GM12878 (cell line): ENCODE data around the gene FOS. TPM values are rescaled to one million over a fixed set of nuclear protein-coding genes. Genes with fewer than 3 reads are reported as not detected.

Experiments
- ATAC-seq: fragments of 200-7000 bp; cut with Tn5 transposase; 3 replicates; pipeline ENCODE4 v1.9.1; 2020; ENCODE audit warnings: mild to moderate bottlenecking, moderate library complexity
- BruUV-seq: library from RNA; stranded (reverse); fragments of 400-500 nt; replicated peaks from 2 replicates; lab custom pipeline; 2021; lab: Mats Ljungman, UMichigan
- CTCF ChIA-PET: fragments of 300-600 bp; sonication (Branson Sonifier 250); formaldehyde crosslinking; extraction: SDS; loops from one replicate; lab custom pipeline; 2021; ENCODE audit warnings: inconsistent platforms; lab: Yijun Ruan, JAX
- POLR2A ChIA-PET: fragments of 350-600 bp; formaldehyde crosslinking; extraction: SDS; loops from one replicate; lab custom pipeline; 2021; ENCODE audit warnings: inconsistent platforms; lab: Charles Lee
- RAD21 ChIA-PET: fragments of 300-600 bp; sonication (Branson Sonifier 250); formaldehyde crosslinking; loops from one replicate; lab custom pipeline; 2023; ENCODE audit warnings: antibody characterized with exemption; ENCODE audit not compliant: unreplicated experiment; lab: Charles Lee
- SMC1A ChIA-PET: fragments of 300-600 bp; sonication (Branson Sonifier 250); formaldehyde crosslinking; loops from one replicate; lab custom pipeline; 2023; ENCODE audit not compliant: unreplicated experiment, uncharacterized antibody; lab: Charles Lee
- DNase-seq: peaks from one replicate; pipeline ENCODE4 v3.0.0-alpha.2; 2011; ENCODE audit warnings: low read depth, low spot score
- FAIRE-seq: peaks from 3 replicates; lab custom pipeline; 2011; peaks lifted over from hg19 to GRCh38; lab: Jason Lieb, UNC
- H2AFZ ChIP-seq: 2 replicates; pipeline ENCODE4 v1.6.0; 2011; ENCODE audit warnings: low read depth, low read length, control low read depth; ENCODE audit not compliant: control insufficient read depth
- H3K27ac ChIP-seq: 2 replicates; pipeline ENCODE4 v1.5.1; 2011; ENCODE audit warnings: control low read depth; ENCODE audit not compliant: control insufficient read depth, insufficient read depth
- H3K27me3 ChIP-seq, 2 experiments: replicated peaks in 1 of 2; 2 replicates each; pipeline versions ENCODE4 v1.6.0 to v1.6.1; 2011; ENCODE audit warnings: low read length in 1 of 2; ENCODE audit not compliant: control insufficient read depth in 2 of 2, insufficient read depth in 2 of 2
- H3K36me3 ChIP-seq, 2 experiments: 2 replicates each; pipeline ENCODE4 v1.5.1; 2011; ENCODE audit warnings: low read length in 1 of 2; ENCODE audit not compliant: control insufficient read depth in 2 of 2, insufficient read depth in 2 of 2
- H3K4me1 ChIP-seq: 2 replicates; pipeline ENCODE4 v1.6.1; 2011; ENCODE audit warnings: mild to moderate bottlenecking, low read length, moderate library complexity, mixed read lengths; ENCODE audit not compliant: control insufficient read depth, insufficient read depth
- H3K4me2 ChIP-seq: 2 replicates; pipeline ENCODE4 v1.6.0; 2011; ENCODE audit warnings: control low read depth; ENCODE audit not compliant: control insufficient read depth, insufficient read depth
- H3K4me3 ChIP-seq: fragments of 200-600 bp; sonication (generic); 2 replicates; pipeline ENCODE4 v1.5.1; 2016
- H3K79me2 ChIP-seq: 2 replicates; pipeline ENCODE4 v1.6.0; 2011; ENCODE audit warnings: low read length; ENCODE audit not compliant: control insufficient read depth, insufficient read depth
- H3K9ac ChIP-seq: 2 replicates; pipeline ENCODE4 v1.8.0; 2011; ENCODE audit warnings: low read length, control low read depth, mixed read lengths; ENCODE audit not compliant: control insufficient read depth, insufficient read depth
- H3K9me3 ChIP-seq: replicated peaks from 3 replicates; pipeline ENCODE4 v1.5.1; 2011; ENCODE audit warnings: mild to moderate bottlenecking, low read length; ENCODE audit not compliant: control insufficient read depth, insufficient read depth
- H4K20me1 ChIP-seq: 2 replicates; pipeline ENCODE4 v1.6.0; 2011; ENCODE audit not compliant: control insufficient read depth, insufficient read depth
- ATF7 ChIP-seq: fragments of 450-650 bp; IDR thresholded peaks from 2 replicates; pipeline ENCODE4 v1.6.1; 2016; ENCODE audit warnings: low read depth, mild to moderate bottlenecking
- CREM ChIP-seq: IDR thresholded peaks from 2 replicates; pipeline ENCODE4 v1.6.1; 2014; ENCODE audit warnings: antibody characterized with exemption, low read depth
- CTCF ChIP-seq, 3 experiments: IDR thresholded peaks in 2 of 3; conservative IDR thresholded peaks in 1 of 3; 2 replicates each; pipeline ENCODE4 v1.5.1; 2011; ENCODE audit warnings: low read depth in 3 of 3, low read length in 3 of 3, mild to moderate bottlenecking in 3 of 3, control low read depth in 2 of 3, moderate library complexity in 2 of 3, inconsistent platforms in 1 of 3, mixed read lengths in 1 of 3; ENCODE audit not compliant: control insufficient read depth in 2 of 3, insufficient read depth in 1 of 3; ENCODE audit errors: extremely low read depth in 1 of 3
- ESRRA ChIP-seq: IDR thresholded peaks from 2 replicates; pipeline ENCODE4 v1.6.1; 2012; ENCODE audit warnings: mild to moderate bottlenecking, low read length, improper control_type of control experiment
- GABPA ChIP-seq: IDR thresholded peaks from 2 replicates; pipeline ENCODE4 v1.6.1; 2014; ENCODE audit warnings: antibody characterized with exemption, low read depth, mild to moderate bottlenecking, inconsistent platforms
- NBN ChIP-seq: fragments of 450-650 bp; IDR thresholded peaks from 2 replicates; pipeline ENCODE4 v1.6.1; 2016
- NFYA ChIP-seq: IDR thresholded peaks from 2 replicates; pipeline ENCODE4 v1.6.1; 2011; ENCODE audit warnings: low read depth, mild to moderate bottlenecking, low read length, improper control_type of control experiment, borderline replicate concordance
- RAD21 ChIP-seq: IDR thresholded peaks from 2 replicates; pipeline ENCODE4 v1.6.1; 2011; ENCODE audit warnings: mild to moderate bottlenecking, low read depth, low read length, moderate library complexity; ENCODE audit not compliant: insufficient read depth
- RUNX3 ChIP-seq: IDR thresholded peaks from 2 replicates; pipeline ENCODE4 v1.6.1; 2012; ENCODE audit warnings: low read length, inconsistent platforms
- SMARCA5 ChIP-seq: fragments of 450-650 bp; IDR thresholded peaks from 2 replicates; pipeline ENCODE4 v1.6.1; 2017; ENCODE audit warnings: mild to moderate bottlenecking
- SMC3 ChIP-seq: IDR thresholded peaks from 2 replicates; pipeline ENCODE4 v1.6.1; 2011; ENCODE audit warnings: low read length, improper control_type of control experiment, borderline replicate concordance
- SUPT20H ChIP-seq: IDR thresholded peaks from 2 replicates; pipeline ENCODE4 v1.6.1; 2011; ENCODE audit warnings: low read depth, mild to moderate bottlenecking, low read length, moderate library complexity, borderline replicate concordance; ENCODE audit not compliant: control insufficient read depth
- USF2 ChIP-seq: IDR thresholded peaks from 2 replicates; pipeline ENCODE4 v1.6.1; 2011; ENCODE audit warnings: low read depth, low read length, improper control_type of control experiment, borderline replicate concordance
- YY1 ChIP-seq: IDR thresholded peaks from 2 replicates; pipeline ENCODE4 v1.6.1; 2011; ENCODE audit warnings: low read depth, mild to moderate bottlenecking, low read length
- WGBS: methylation state at CpG from one replicate; pipeline ENCODE4 v1.1.6; 2016; ENCODE audit warnings: low lambda C conversion rate; ENCODE audit not compliant: insufficient replicate concordance, insufficient coverage; ENCODE audit errors: missing lambda C conversion rate; 5-methylcytosine and 5-hydroxymethylcytosine counted together
- in situ Hi-C: fragments of 300-500 bp; cut with MboI; formaldehyde crosslinking; loops from 9 replicates; pipeline ENCODE4 v1.14.3; 2018; ENCODE audit warnings: mixed read lengths
- intact Hi-C: fragments of 100-400 bp; cut with micrococcal nuclease; formaldehyde crosslinking; loops from one replicate; pipeline ENCODE4 v1.14.2; 2022; ENCODE audit not compliant: unreplicated experiment
- polyA plus RNA-seq, 11 experiments: library from polyadenylated mRNA; depleted of rRNA in 4 of 11; unstranded in 6 of 11; stranded (reverse) in 5 of 11; fragments of >200 nt; fragmentation: Nextera tagmentation in 4 of 11; fragmentation: Illumina TruSeq in 1 of 11; extraction: Ambion mirVana in 4 of 11; extraction: Trizol in 1 of 11; gene quantifications; 1 replicate in 1 of 11; 2 replicates in 10 of 11; pipeline versions ENCODE4 v1.2.1 to v1.2.3, GENCODE V29; 2011 to 2016; ENCODE audit warnings: inconsistent platforms in 2 of 11, missing spikeins in 2 of 11, low read depth in 1 of 11
- total RNA-seq, 4 experiments: library from RNA; depleted of rRNA in 3 of 4; stranded (reverse); fragments of >200 nt in 3 of 4; fragmentation: Illumina TruSeq in 1 of 4; extraction: Trizol in 1 of 4; gene quantifications; 2 replicates each; pipeline versions ENCODE4 v1.2.1 to v1.2.3, GENCODE V29; 2013 to 2021

FOS gene
- total and polyA plus RNA-seq, 10 of the 15 experiments (the other 5 are each of a cell fraction or from before 2014, with no cell fraction given), result 0.02 to 0.95 (median 0.38) TPM

GRCh38 chr14:75306927-75307699 lies 28.5 kb downstream of the FOS start:
- Histone ChIP-seq H3K27ac (no peak overlapping the region), H3K9me3 (no peaks in the 10 kb centered on the region), H3K27me3 (no peaks in the 10 kb centered on the region), H2AFZ (peak overlapping the region; percentile 85), H3K9ac (no peak overlapping the region), H3K36me3 (no peaks in the 10 kb centered on the region), H3K4me1 (peaks cover 8% of the 10 kb centered on the region), H4K20me1 (no peaks in the 10 kb centered on the region), H3K79me2 (no peaks in the 10 kb centered on the region), H3K4me3 (no peak overlapping the region), H3K4me2 (peak overlapping the region; percentile 40)
- 41% methylated on average over 9 of the region's 9 CpGs for WGBS
- POLR2A ChIA-PET, result interaction anchor here (2.6 kb wide), 1 partner anchor 181 kb away, joined by 21 read pairs; no protein-coding TSS in a partner anchor
- FAIRE-seq (peak; percentile 93), DNase-seq (no peak), ATAC-seq (peak; percentile 96)
- intact Hi-C loops (loop anchor here (1.0 to 10.0 kb wide), 5 partner anchors 147 to 362 kb away; no protein-coding TSS in a partner anchor), in situ Hi-C loops (loop anchor here (5.0 to 10.0 kb wide), 3 partner anchors 148 to 255 kb away; no protein-coding TSS in a partner anchor)
- RAD21 ChIA-PET, result interaction anchor here (1.3 to 4.8 kb wide), 10 partner anchors 147 to 259 kb away, joined by 5 to 72 read pairs (median 16); no protein-coding TSS in a partner anchor
- CTCF ChIA-PET, result interaction anchor here (0.6 to 14.0 kb wide), 29 partner anchors 8 to 446 kb away, joined by 3 to 240 read pairs (median 5); no protein-coding TSS in a partner anchor
- SMC1A ChIA-PET, result interaction anchor here (0.8 to 12.4 kb wide), 29 partner anchors 10 to 350 kb away, joined by 3 to 180 read pairs (median 5); partner anchors contain the start of gene NEK9
- BruUV-seq, result no TSS peak
- TF ChIP-seq GABPA (no peak), USF2 (no peak), NFYA (no peak), ATF7 (no peak), RAD21 (peak; percentile 83), CREM (no peak), CTCF (IDR thresholded peaks at IDR 0.05 in 2 of 3, conservative IDR thresholded peaks at IDR 0.05 in 1 of 3; ENCODE audit: control insufficient read depth in 2 of 3, extremely low read depth in 1 of 3, insufficient read depth in 1 of 3, low read depth in 3 of 3, low read length in 3 of 3) (peak; percentile 69 to 83 (median 76)), SMC3 (peak; percentile 88), SMARCA5 (peak; percentile 16; the same call in 1 of the 2 replicates), YY1 (peak; percentile 20; the same call in 1 of the 2 replicates), ESRRA (no peak), NBN (peak; percentile 14; the same call in 1 of the 2 replicates), RUNX3 (peak; percentile 62; the same call in 1 of the 2 replicates), SUPT20H (no peak)
